Measurements from ENCODE around the gene STAMBP.

STAMBP gene

DNA sequence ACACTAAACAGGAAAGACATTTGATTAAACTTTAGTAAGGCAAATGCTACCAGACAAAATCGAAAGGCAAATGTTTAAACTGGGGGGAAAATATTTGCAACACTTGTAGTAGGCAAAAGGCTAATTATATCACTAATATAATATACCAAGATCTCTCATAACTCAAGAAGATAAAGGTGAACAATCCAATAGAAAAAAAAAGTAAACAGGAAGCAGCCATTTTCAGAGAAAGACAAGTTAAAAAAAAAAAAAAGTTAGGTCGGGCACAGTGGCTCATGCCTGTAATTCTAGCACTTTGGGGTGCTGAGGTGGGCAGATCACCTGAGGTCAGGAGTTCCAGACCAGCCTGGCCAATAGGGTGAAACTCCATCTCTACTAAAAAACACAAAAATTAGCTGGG is 59.6 kb downstream of the STAMBP start:
- DNase-seq (no peak), ATAC-seq (no peak)
- H3K27me3 Mint-ChIP-seq: peaks cover 6% of the 10 kb centered on the region
- peaks cover 32% of the 10 kb centered on the region for H3K4me1 Mint-ChIP-seq
- peaks cover 5% of the 10 kb centered on the region for H3K9me3 Mint-ChIP-seq
- H3K27ac Mint-ChIP-seq: no peak overlapping the region
- no peaks in the 10 kb centered on the region for H3K36me3 Mint-ChIP-seq (ENCODE audit: low read depth)
- H3K4me3 Mint-ChIP-seq: no peak overlapping the region

- DNase-seq: no peak
- Mint-ChIP-seq H3K27ac (no peak overlapping the region), H3K9me3 (peaks cover 5% of the 10 kb centered on the region)
These were observed 60.4 kb downstream of the STAMBP start for GRCh38 chr2:73889206-73889605.

GRCh38 chr2:73890301-73891092 is 61.7 kb downstream of the STAMBP start:
- H3K27me3 Mint-ChIP-seq: peaks cover 6% of the 10 kb centered on the region
- peaks cover 41% of the 10 kb centered on the region for H3K4me1 Mint-ChIP-seq
- no peak for DNase-seq
- no peak overlapping the region for H3K4me3 Mint-ChIP-seq
- ATAC-seq: no peak
- no peaks in the 10 kb centered on the region for H3K36me3 Mint-ChIP-seq (ENCODE audit: low read depth)
- no peak overlapping the region for H3K27ac Mint-ChIP-seq
- peaks cover 5% of the 10 kb centered on the region for H3K9me3 Mint-ChIP-seq

More at GRCh38 chr2:73889206-73889605, 60.4 kb downstream of the STAMBP start:
- Mint-ChIP-seq H3K27me3 (peaks cover 6% of the 10 kb centered on the region), H3K4me1 (peaks cover 32% of the 10 kb centered on the region), H3K36me3 (ENCODE audit: low read depth) (no peaks in the 10 kb centered on the region), H3K4me3 (no peak overlapping the region)
- no peak for ATAC-seq

DNA sequence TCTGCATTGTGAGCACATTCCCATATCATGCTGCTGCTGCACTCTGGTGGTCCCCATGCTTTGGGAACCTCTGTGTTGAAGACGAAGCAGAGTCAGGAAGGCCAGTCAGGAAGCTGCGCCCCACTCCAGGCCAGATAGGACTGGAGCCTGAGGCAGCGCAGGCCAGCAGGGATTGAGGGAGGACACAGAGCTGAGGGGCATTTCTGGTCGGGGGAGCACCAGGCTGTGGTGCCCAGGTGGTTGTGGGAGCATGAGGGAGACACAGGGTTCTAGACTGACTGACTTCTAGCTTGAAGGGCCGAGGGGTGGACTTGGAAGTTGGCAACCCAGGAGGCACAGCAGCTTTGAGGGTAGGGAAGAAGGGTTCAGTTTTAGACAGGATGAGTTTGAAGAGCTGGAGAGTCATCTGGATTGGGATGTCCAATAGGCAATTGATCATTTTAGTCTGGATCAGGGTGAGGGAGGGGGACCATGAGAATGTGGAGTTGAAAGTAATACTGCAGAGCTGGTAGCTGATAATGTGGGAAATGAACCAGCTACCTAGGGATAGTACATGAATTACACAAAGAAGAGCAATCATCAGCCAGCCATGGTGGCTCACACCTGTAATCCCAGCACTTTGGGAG is 62.6 kb downstream of the STAMBP start:
- DNase-seq (no peak), ATAC-seq (no peak)
- peaks cover 5% of the 10 kb centered on the region for H3K9me3 Mint-ChIP-seq
- no peak overlapping the region for H3K27ac Mint-ChIP-seq
- peaks cover 41% of the 10 kb centered on the region for H3K4me1 Mint-ChIP-seq
- no peak overlapping the region for H3K4me3 Mint-ChIP-seq
- H3K36me3 Mint-ChIP-seq (ENCODE audit: low read depth): no peaks in the 10 kb centered on the region
- H3K27me3 Mint-ChIP-seq: peaks cover 4% of the 10 kb centered on the region

DNA sequence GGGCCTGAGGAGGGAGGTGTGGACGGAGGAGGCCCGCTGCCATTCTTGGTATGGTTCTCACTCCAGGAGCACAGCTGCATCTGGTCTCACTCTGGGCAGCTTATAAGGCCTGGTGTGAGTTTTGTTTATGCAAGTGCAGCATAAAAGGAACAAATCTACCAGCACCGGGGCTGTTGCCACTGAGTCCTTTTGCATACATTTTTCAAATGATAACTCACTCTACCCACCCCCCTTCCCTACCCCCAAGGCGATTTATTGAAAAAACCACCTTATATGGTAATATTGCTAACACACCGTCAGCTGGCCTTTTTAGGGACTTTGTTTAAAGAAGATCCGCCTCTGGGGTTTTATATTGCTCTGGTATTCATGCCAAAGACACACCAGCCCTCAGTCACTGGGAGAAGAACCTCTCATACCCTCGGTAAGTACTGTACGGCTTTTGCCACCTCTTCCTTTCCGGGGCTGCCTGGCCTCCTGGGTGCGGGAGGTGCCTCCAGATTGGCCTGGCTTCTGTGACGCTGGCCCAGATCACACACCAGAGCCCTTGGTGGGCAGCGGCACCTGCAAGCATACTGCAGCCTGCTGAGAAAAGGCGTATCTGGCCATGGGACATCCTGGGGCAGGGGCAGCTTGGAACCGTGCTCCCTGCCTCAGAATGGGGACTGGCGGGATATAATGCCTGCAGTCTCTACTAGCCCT is 64.0 kb downstream of the STAMBP start, which contains the start of gene ACTG2:
Gene ACTG2 (plus strand): TSS at position 378 of the 699 bp plus-strand sequence. CDS start 8,304 bp downstream, outside the sequence.
- no peak for DNase-seq
- Mint-ChIP-seq H3K36me3 (ENCODE audit: low read depth) (no peaks in the 10 kb centered on the region), H3K27me3 (peaks cover under 1% of the 10 kb centered on the region), H3K9me3 (no peaks in the 10 kb centered on the region), H3K4me1 (peaks cover 41% of the 10 kb centered on the region), H3K27ac (no peak within 1 kb of the TSS), H3K4me3 (no peak within 1 kb of the TSS)
- ATAC-seq: no peak

GRCh38 chr2:73893764-73894474 is 65.2 kb downstream of the STAMBP start:
- Mint-ChIP-seq H3K27me3 (peaks cover 2% of the 10 kb centered on the region), H3K36me3 (ENCODE audit: low read depth) (no peaks in the 10 kb centered on the region), H3K27ac (no peak overlapping the region), H3K4me3 (no peak overlapping the region), H3K9me3 (no peaks in the 10 kb centered on the region), H3K4me1 (peaks cover 35% of the 10 kb centered on the region)
- DNase-seq (no peak), ATAC-seq (no peak)

- H3K27me3 Mint-ChIP-seq: peaks cover 2% of the 10 kb centered on the region
These were observed 65.7 kb downstream of the STAMBP start for GRCh38 chr2:73894475-73894850.

GRCh38 chr2:73894877-73895276 is 66.1 kb downstream of the STAMBP start:
- DNase-seq: no peak
- ATAC-seq: no peak
- no peaks in the 10 kb centered on the region for H3K9me3 Mint-ChIP-seq
- H3K27me3 Mint-ChIP-seq: peaks cover 2% of the 10 kb centered on the region
- H3K4me1 Mint-ChIP-seq: peaks cover 35% of the 10 kb centered on the region
- H3K27ac Mint-ChIP-seq: no peak overlapping the region
- H3K4me3 Mint-ChIP-seq: no peak overlapping the region
- no peaks in the 10 kb centered on the region for H3K36me3 Mint-ChIP-seq (ENCODE audit: low read depth)

More at GRCh38 chr2:73894475-73894850, 65.7 kb downstream of the STAMBP start:
- H3K9me3 Mint-ChIP-seq: no peaks in the 10 kb centered on the region
- no peaks in the 10 kb centered on the region for H3K36me3 Mint-ChIP-seq (ENCODE audit: low read depth)
- no peak overlapping the region for H3K4me3 Mint-ChIP-seq
- peaks cover 35% of the 10 kb centered on the region for H3K4me1 Mint-ChIP-seq
- no peak for ATAC-seq
- H3K27ac Mint-ChIP-seq: no peak overlapping the region
- DNase-seq: no peak

GRCh38 chr2:73895473-73895872 is 66.7 kb downstream of the STAMBP start:
- Mint-ChIP-seq H3K4me3 (no peak overlapping the region), H3K4me1 (peaks cover 35% of the 10 kb centered on the region), H3K36me3 (ENCODE audit: low read depth) (no peaks in the 10 kb centered on the region), H3K27ac (no peak overlapping the region), H3K27me3 (peaks cover 2% of the 10 kb centered on the region), H3K9me3 (no peaks in the 10 kb centered on the region)
- ATAC-seq (no peak), DNase-seq (no peak)

GRCh38 chr2:73896362-73897239 is 67.8 kb downstream of the STAMBP start:
- peak; percentile 96 for ATAC-seq
- peaks cover 35% of the 10 kb centered on the region for H3K4me1 Mint-ChIP-seq

GRCh38 chr2:73897240-73897583 is 68.5 kb downstream of the STAMBP start:
- ATAC-seq (no peak), DNase-seq (no peak)
- peaks cover 35% of the 10 kb centered on the region for H3K4me1 Mint-ChIP-seq
- no peak overlapping the region for H3K4me3 Mint-ChIP-seq
- no peaks in the 10 kb centered on the region for H3K9me3 Mint-ChIP-seq
- H3K27ac Mint-ChIP-seq: peak overlapping the region; percentile 89
- H3K27me3 Mint-ChIP-seq: peaks cover 2% of the 10 kb centered on the region
- no peaks in the 10 kb centered on the region for H3K36me3 Mint-ChIP-seq (ENCODE audit: low read depth)

More at GRCh38 chr2:73896362-73897239, 67.8 kb downstream of the STAMBP start:
- peaks cover 2% of the 10 kb centered on the region for H3K27me3 Mint-ChIP-seq
- peak overlapping the region; percentile 89 for H3K27ac Mint-ChIP-seq
- DNase-seq: peak; percentile 55
- peak overlapping the region; percentile 52 for H3K4me3 Mint-ChIP-seq
- H3K36me3 Mint-ChIP-seq (ENCODE audit: low read depth): no peaks in the 10 kb centered on the region
- no peaks in the 10 kb centered on the region for H3K9me3 Mint-ChIP-seq

DNA sequence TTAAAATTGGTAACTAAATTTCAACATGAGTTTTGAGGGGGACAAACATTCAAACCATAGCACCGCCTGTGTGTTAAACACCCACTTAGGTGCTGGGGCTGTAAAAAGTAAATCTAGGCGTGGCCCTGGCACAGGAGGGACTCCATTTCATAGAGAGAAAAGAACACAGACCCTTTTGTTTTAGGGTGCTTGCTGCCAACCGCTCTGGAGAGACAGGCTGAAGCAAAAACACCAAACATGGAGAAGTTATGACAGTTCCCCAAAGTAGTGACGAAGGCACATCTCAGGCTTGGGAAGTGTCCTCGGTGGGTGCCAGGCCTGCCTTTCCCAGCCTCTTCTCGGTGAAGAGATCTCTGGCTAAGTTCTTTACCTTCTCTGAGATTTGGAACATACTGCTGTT is 69.2 kb downstream of the STAMBP start:
- H3K27me3 Mint-ChIP-seq: peaks cover 4% of the 10 kb centered on the region
- H3K27ac Mint-ChIP-seq: peak overlapping the region; percentile 89

DNA sequence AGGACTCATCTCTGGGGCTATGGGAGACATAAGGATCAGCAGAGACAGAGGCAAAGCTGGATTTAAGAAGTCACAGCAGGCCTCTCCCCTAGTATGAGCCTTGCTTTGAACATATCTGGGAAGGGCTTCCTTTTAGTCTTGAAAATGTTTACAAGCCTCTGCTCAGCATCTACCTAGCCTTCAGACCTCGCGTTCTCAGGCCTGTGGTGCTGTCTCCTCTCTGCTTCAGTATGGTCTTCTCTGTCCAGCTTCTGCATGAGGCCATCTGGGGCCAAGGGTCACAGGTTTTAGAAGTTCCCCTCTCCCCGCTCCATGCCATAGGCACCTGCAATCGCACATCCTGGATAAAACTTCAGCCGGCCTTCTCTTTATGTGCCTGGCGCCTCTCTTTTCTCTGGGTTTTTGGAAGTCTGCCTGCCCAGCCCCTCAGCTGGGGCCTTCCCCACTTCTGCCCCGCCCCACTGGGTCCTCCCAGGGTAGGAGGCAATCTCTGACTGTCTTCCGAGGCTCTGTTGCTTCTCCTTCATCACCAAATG is 71.1 kb downstream of the STAMBP start:
- Mint-ChIP-seq H3K4me3 (no peak overlapping the region), H3K9me3 (no peaks in the 10 kb centered on the region), H3K36me3 (ENCODE audit: low read depth) (no peaks in the 10 kb centered on the region), H3K27me3 (peaks cover 4% of the 10 kb centered on the region), H3K4me1 (peaks cover 31% of the 10 kb centered on the region), H3K27ac (no peak overlapping the region)
- ATAC-seq: no peak
- DNase-seq: no peak

More for the DNA sequence above, 69.2 kb downstream of the STAMBP start:
- no peak for ATAC-seq
- H3K4me1 Mint-ChIP-seq: peaks cover 35% of the 10 kb centered on the region
- H3K36me3 Mint-ChIP-seq (ENCODE audit: low read depth): no peaks in the 10 kb centered on the region
- H3K9me3 Mint-ChIP-seq: no peaks in the 10 kb centered on the region
- DNase-seq: no peak
- no peak overlapping the region for H3K4me3 Mint-ChIP-seq
